ENCODE data around the gene UROD. TPM values are rescaled to one million over a fixed set of nuclear protein-coding genes. Genes with fewer than 3 reads are reported as not detected.
A peak's percentile ranks its signal among the peaks of the same experiment; 100 is the strongest.

Gene UROD
- total RNA-seq, 1 donor from 2014 or later: 96.1 TPM

DNA sequence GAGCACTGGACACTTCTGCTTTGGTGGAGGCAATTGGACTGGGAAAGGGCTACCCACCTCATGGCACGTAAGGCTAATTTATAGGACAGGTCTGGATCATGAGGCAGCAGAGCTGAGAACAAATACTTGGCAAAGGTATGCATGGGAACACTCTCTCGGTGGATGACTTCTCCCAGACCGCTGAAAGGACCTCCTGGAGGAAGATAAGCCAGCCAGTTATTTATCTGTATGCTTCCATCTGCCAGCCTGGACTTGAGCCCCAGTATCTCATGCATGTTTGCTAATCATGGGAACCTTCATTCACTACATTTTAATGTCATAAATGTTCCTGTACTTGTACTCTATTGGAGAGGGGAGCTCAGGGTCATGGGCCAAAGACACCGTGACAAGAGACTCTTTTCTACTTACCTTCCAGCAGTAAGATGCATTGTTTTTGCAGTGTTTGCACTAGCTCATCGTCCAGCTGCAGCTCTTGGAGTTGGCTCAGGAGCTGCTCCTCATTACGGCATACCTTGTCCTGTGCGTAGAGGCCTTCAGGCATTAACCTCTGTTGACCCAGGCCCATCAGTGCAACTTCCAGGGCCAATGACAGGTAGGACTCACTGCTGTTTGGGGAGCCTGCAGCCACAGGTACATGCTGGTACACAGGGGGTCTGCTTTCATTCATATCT, 23.7 kb downstream of the UROD start:
- H3K4me1 Mint-ChIP-seq (ENCODE audit: low read depth, unreplicated experiment): peaks cover 3% of the 10 kb centered on the region
- no peak overlapping the region for H3K27ac Mint-ChIP-seq (ENCODE audit: unreplicated experiment)
- Histone ChIP-seq H3K4me3 (ENCODE audit: insufficient read depth, low read depth, low read length) (no peak overlapping the region), H3K4me2 (ENCODE audit: low read length) (no peak overlapping the region), H3K36me3 (ENCODE audit: insufficient read depth, low read length) (no peaks in the 10 kb centered on the region), H3K79me2 (ENCODE audit: insufficient read depth, low read length) (no peaks in the 10 kb centered on the region), H3K9ac (ENCODE audit: low read length) (no peak overlapping the region), H4K20me1 (ENCODE audit: insufficient read depth, low read length) (no peaks in the 10 kb centered on the region), H3K27me3 (ENCODE audit: insufficient read depth, low read length) (no peaks in the 10 kb centered on the region), H3K4me1 (ENCODE audit: insufficient read depth, low read length) (no peaks in the 10 kb centered on the region), H3K9me3 (ENCODE audit: insufficient read depth, low read depth, low read length) (no peaks in the 10 kb centered on the region), H2AFZ (ENCODE audit: low read depth, low read length) (no peak overlapping the region), H3K27ac (ENCODE audit: low read depth, low read length) (no peak overlapping the region)
- no peaks in the 10 kb centered on the region for H3K9me3 Mint-ChIP-seq (ENCODE audit: unreplicated experiment)
- H3K36me3 Mint-ChIP-seq (ENCODE audit: low read depth, unreplicated experiment): no peaks in the 10 kb centered on the region
- no peak for TF ChIP-seq CTCF (IDR thresholded peaks at IDR 0.05; ENCODE audit: insufficient read depth, low read depth, low read length)
- TF ChIP-seq EZH2 (IDR thresholded peaks at IDR 0.05; ENCODE audit: insufficient read depth, low read length): no peak
- H3K4me3 Mint-ChIP-seq (ENCODE audit: unreplicated experiment): no peak overlapping the region
- FAIRE-seq (no peak), DNase-seq (ENCODE audit: low read depth) (no peak)
- no peaks in the 10 kb centered on the region for H3K27me3 Mint-ChIP-seq (ENCODE audit: low read depth, unreplicated experiment)

DNA sequence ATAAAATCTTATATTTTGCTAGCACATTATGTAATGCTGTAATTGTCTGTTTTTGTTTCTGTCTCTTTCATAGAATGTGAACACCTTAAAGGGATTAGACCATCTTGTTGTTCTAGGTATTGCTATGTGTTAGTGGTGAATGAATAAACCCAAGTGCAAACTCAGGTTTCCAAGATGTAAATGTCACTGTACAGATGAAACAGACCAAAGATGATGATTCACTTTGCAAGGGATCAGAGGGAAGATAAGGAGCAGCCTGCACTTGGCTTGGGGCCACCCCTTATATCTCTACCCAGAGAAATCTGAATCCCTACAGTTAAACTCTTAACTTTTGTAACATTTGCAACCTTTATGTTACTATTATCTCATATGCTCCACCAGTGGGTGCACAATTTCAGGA, 25.4 kb downstream of the UROD start:
- no peak for FAIRE-seq
- Histone ChIP-seq H3K9me3 (ENCODE audit: insufficient read depth, low read depth, low read length) (no peaks in the 10 kb centered on the region), H3K79me2 (ENCODE audit: insufficient read depth, low read length) (no peaks in the 10 kb centered on the region), H2AFZ (ENCODE audit: low read depth, low read length) (no peak overlapping the region), H3K4me2 (ENCODE audit: low read length) (no peak overlapping the region), H3K27ac (ENCODE audit: low read depth, low read length) (no peak overlapping the region), H3K4me3 (ENCODE audit: insufficient read depth, low read depth, low read length) (no peak overlapping the region), H4K20me1 (ENCODE audit: insufficient read depth, low read length) (no peaks in the 10 kb centered on the region), H3K27me3 (ENCODE audit: insufficient read depth, low read length) (no peaks in the 10 kb centered on the region), H3K4me1 (ENCODE audit: insufficient read depth, low read length) (no peaks in the 10 kb centered on the region), H3K36me3 (ENCODE audit: insufficient read depth, low read length) (no peaks in the 10 kb centered on the region), H3K9ac (ENCODE audit: low read length) (no peak overlapping the region)
- no peak for TF ChIP-seq EZH2 (IDR thresholded peaks at IDR 0.05; ENCODE audit: insufficient read depth, low read length)
- TF ChIP-seq CTCF (IDR thresholded peaks at IDR 0.05; ENCODE audit: insufficient read depth, low read depth, low read length): no peak
- DNase-seq (ENCODE audit: low read depth): peak; percentile 30
- Mint-ChIP-seq H3K27me3 (ENCODE audit: low read depth, unreplicated experiment) (no peaks in the 10 kb centered on the region), H3K4me1 (ENCODE audit: low read depth, unreplicated experiment) (peaks cover 3% of the 10 kb centered on the region), H3K4me3 (ENCODE audit: unreplicated experiment) (no peak overlapping the region), H3K36me3 (ENCODE audit: low read depth, unreplicated experiment) (no peaks in the 10 kb centered on the region), H3K27ac (ENCODE audit: unreplicated experiment) (no peak overlapping the region), H3K9me3 (ENCODE audit: unreplicated experiment) (no peaks in the 10 kb centered on the region)

DNA sequence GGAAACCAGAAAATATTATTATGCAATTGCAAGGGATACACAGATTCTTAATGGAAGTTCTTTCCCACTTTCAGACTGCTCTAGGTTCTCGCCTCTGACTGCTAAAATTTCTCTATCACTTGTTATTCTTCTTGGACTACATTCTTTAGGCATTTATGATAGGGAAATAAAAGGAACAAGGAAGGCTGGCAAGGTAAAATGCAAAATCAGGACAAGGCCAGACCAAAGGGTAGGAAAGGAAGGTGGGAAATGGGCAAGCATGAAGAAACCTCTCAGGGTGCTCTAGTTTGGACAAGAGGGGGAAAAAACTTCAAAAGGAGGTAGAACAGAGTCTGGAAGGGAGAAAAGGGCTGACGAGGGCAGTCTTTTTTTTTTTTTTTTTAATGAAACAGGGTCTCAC, 26.2 kb downstream of the UROD start:
- H3K27ac ChIP-seq (ENCODE audit: low read depth, low read length): no peak overlapping the region
- no peaks in the 10 kb centered on the region for H3K27me3 ChIP-seq (ENCODE audit: insufficient read depth, low read length)
- no peaks in the 10 kb centered on the region for H3K4me1 ChIP-seq (ENCODE audit: insufficient read depth, low read length)
- H3K9ac ChIP-seq (ENCODE audit: low read length): no peak overlapping the region
- no peak overlapping the region for H3K4me3 Mint-ChIP-seq (ENCODE audit: unreplicated experiment)
- H4K20me1 ChIP-seq (ENCODE audit: insufficient read depth, low read length): no peaks in the 10 kb centered on the region
- DNase-seq (ENCODE audit: low read depth) (no peak), FAIRE-seq (no peak)
- no peaks in the 10 kb centered on the region for H3K79me2 ChIP-seq (ENCODE audit: insufficient read depth, low read length)
- TF ChIP-seq CTCF (IDR thresholded peaks at IDR 0.05; ENCODE audit: insufficient read depth, low read depth, low read length) (no peak), EZH2 (IDR thresholded peaks at IDR 0.05; ENCODE audit: insufficient read depth, low read length) (no peak)
- no peaks in the 10 kb centered on the region for H3K36me3 Mint-ChIP-seq (ENCODE audit: low read depth, unreplicated experiment)
- H3K4me2 ChIP-seq (ENCODE audit: low read length): no peak overlapping the region
- no peaks in the 10 kb centered on the region for H3K36me3 ChIP-seq (ENCODE audit: insufficient read depth, low read length)
- H3K9me3 Mint-ChIP-seq (ENCODE audit: unreplicated experiment): no peaks in the 10 kb centered on the region
- peaks cover 3% of the 10 kb centered on the region for H3K4me1 Mint-ChIP-seq (ENCODE audit: low read depth, unreplicated experiment)
- H3K9me3 ChIP-seq (ENCODE audit: insufficient read depth, low read depth, low read length): no peaks in the 10 kb centered on the region
- no peak overlapping the region for H2AFZ ChIP-seq (ENCODE audit: low read depth, low read length)
- no peak overlapping the region for H3K4me3 ChIP-seq (ENCODE audit: insufficient read depth, low read depth, low read length)
- H3K27me3 Mint-ChIP-seq (ENCODE audit: low read depth, unreplicated experiment): no peaks in the 10 kb centered on the region
- no peak overlapping the region for H3K27ac Mint-ChIP-seq (ENCODE audit: unreplicated experiment)
